ENCODE results near the gene CGNL1. TPM values are rescaled to one million over a fixed set of nuclear protein-coding genes. Genes with fewer than 3 reads are reported as not detected.

The CGNL1 gene, protein sequence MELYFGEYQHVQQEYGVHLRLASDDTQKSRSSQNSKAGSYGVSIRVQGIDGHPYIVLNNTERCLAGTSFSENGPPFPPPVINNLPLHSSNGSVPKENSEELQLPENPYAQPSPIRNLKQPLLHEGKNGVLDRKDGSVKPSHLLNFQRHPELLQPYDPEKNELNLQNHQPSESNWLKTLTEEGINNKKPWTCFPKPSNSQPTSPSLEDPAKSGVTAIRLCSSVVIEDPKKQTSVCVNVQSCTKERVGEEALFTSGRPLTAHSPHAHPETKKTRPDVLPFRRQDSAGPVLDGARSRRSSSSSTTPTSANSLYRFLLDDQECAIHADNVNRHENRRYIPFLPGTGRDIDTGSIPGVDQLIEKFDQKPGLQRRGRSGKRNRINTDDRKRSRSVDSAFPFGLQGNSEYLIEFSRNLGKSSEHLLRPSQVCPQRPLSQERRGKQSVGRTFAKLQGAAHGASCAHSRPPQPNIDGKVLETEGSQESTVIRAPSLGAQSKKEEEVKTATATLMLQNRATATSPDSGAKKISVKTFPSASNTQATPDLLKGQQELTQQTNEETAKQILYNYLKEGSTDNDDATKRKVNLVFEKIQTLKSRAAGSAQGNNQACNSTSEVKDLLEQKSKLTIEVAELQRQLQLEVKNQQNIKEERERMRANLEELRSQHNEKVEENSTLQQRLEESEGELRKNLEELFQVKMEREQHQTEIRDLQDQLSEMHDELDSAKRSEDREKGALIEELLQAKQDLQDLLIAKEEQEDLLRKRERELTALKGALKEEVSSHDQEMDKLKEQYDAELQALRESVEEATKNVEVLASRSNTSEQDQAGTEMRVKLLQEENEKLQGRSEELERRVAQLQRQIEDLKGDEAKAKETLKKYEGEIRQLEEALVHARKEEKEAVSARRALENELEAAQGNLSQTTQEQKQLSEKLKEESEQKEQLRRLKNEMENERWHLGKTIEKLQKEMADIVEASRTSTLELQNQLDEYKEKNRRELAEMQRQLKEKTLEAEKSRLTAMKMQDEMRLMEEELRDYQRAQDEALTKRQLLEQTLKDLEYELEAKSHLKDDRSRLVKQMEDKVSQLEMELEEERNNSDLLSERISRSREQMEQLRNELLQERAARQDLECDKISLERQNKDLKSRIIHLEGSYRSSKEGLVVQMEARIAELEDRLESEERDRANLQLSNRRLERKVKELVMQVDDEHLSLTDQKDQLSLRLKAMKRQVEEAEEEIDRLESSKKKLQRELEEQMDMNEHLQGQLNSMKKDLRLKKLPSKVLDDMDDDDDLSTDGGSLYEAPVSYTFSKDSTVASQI
- 22.4 TPM for total RNA-seq (ENCODE audit: insufficient read depth, low replicate concordance)

DNA sequence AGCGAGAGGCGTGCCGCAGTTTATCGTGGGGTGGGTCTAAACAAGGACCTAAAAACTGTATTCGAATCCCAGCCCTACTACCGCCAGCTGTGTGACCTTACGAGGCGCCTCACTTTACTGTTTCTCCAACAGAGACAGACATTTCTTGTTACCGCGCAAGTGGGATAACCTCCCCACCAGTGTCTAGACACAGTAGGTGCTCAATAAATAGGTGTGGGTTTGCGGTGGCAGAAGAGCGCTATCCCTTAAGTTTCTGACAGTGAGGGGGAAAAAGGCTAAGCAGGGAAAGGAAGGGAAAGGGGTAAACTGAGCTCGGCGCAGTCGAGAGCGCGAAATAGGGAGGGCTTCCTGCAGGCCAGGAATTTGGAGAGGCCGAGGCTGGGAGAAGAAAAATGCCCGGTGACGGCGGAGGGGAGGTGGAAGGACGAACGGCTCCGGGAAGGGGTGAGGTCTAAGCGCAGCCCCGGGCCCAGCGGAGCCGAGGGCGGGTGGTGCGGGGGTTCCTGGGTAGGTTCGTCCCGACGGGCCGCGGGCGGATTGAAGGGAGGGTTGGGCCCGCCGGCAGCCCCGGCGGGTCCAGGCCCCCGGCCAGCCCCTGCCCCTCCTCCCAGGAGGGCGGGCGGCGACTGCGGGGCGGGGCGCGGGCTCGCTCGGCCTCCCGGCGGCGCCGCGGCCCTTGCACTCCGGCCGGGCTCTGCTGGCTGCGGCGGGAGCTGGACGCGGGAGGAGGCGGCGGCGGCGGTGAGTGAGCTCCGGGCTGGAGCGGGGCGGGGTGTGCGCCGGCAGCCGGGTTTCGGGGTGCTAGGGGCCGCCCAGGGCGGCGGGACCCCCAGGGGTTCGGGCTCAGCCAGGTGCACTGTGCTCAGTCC lies at the start of gene CGNL1:
CGNL1 (plus strand) TSS at position 679 of the 869 bp plus-strand sequence. CDS start 61,495 bp downstream, outside the sequence.
- DNase-seq (ENCODE audit: low spot score) = peak; percentile 75

DNA sequence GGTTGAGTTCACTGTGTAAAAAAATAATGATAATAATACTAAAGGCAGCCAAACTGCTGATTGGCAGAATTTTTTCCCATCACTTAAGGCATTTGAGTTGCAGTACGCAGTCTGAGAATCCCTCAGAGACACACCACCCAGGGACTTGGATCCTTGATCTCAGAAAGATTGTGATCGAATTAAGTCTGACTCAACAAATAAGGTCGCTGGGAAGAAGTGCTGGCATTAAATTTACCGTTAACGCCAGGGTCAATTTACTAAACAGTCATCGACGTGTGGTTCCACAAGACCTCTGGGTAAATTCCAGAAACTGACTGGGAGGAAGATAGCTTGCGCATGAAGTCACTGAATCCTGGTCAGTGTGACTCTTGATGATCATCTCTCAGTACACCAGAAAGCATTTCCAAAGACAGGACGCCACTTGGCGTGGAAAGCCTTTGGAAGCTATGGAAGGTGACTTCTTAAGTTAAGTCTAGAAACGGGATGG lies 48.3 kb upstream of the CGNL1 start:
- DNase-seq (ENCODE audit: low spot score) = peak; percentile 39

DNA sequence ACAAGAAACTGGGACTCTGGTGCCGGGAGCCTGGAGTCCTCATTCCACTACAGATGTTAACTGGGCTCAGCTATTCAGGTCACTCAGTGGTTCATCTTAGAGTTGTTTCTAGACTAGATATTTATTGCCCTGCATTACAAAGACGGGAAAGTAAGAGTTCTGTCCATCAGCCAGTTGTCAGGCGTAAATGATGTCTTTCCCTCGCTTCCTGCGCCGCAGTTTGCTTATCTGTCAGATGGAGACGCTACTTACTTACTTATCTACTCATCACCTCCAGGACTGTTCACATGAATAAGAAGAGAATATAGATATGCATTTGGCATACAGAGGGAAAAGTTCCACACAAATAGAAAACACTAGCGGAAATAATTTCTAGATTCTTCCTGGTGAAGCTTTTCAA lies 47.8 kb upstream of the CGNL1 start:
- no peak for DNase-seq (ENCODE audit: low spot score)

DNA sequence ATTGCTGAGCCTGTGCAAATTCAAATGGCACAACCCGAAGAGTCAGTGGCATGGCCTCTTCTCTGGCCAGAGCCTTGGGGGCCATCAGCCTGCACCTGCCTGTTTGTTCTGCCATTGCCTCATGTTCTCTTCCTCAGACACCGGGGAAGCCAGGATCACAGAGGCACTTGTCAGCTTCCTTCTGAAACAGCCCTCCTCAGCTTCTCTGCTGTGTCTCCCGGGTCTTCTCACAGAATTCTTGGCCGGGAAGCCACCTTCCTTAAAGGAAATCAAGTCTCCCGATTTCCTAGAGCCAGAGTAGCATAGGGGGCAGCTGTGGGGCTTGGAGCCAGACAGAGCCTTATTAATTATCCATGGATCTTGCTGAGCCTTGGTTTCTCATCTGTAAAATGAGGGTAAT lies 47.4 kb upstream of the CGNL1 start:
- DNase-seq (ENCODE audit: low spot score) = no peak

DNA sequence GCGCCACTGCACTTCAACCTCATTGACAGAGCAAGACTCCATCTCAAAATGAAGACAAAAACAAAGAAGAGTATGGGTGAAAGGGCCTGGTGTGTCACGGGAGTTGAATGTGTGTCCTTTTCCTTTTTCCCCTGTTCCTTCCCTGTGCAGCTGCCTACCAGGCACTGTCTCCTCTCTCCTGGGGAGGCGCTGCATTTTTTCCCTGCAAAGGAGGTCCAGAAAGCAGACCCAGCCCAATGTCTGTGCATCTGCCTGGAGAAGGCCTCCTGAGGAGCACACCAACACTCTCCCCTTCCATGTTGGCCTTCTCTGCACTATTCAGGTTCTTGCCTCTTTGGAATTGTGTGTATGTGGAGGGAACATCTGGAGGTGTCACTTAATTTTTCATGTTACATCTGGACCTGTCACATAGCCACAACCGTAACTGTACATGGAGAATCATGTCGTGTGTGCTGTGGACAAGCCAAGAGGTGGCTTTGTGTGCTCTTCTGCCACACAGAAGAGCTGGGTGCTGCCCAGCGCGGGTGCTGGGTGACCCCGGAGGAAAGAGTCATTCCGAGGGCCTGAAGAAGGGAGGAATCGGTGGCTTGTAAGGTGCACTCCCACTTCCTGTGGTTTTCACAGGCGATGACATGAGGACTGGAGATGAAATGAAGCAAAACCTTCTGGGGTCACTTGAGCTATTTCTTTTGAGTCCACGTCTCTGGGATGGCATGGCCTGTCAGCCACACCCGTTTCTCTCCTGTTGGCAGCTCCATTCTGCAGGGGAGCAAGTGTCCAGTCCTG lies 46.5 kb upstream of the CGNL1 start:
- DNase-seq (ENCODE audit: low spot score) = no peak

DNA sequence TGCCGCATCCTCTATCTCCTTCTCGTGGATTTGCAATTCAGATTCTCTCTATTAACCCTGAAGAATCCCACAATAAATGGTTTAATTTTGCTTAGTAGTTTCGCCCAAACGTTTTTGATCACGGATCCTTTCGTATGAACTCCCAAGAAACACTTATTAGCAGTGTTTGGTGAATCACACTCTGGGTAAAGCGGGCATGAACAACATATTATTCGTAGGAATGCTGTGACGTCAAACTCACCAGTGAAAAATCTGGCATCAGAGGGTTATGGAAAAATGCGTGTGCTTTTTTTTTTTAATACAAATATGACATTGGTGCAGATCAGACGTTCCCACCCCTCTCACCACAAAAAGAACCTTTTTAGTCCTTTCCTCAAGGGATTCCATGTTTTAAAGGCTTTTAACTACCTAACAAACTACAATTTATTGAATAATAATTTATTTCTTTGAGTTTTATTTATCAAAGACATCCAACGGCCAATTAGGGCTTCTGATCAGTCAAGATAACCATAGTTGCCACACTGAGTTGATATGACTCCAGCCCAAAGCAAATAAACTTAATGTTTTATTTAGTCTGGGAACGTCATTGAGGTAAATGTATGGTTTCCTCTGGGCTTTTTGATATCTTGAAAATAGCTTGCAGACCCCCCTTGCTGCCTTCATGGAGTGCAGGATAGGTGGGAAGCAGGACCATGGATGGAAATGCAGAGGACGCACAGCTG lies 45.5 kb upstream of the CGNL1 start:
- no peak for DNase-seq (ENCODE audit: low spot score)

DNA sequence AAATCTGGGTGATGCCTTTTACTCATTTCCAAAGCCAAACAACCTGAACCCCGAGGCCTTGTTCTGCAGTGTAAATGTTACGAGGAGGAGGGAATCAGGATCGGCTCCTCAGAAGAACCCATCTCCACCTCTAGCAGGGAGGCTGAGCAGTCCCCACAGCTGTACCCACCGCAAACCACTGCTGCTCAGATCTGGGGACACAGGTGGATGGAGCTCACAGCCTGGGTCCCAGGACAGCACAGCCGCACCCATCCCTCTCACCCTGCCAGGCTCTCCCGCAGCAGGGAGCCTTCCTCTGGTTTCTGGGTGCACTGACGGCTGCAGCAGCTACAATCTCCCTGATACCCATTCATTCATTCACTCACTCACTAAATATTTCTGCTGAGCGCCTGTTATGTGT lies 44.0 kb upstream of the CGNL1 start:
- no peak for DNase-seq (ENCODE audit: low spot score)

DNA sequence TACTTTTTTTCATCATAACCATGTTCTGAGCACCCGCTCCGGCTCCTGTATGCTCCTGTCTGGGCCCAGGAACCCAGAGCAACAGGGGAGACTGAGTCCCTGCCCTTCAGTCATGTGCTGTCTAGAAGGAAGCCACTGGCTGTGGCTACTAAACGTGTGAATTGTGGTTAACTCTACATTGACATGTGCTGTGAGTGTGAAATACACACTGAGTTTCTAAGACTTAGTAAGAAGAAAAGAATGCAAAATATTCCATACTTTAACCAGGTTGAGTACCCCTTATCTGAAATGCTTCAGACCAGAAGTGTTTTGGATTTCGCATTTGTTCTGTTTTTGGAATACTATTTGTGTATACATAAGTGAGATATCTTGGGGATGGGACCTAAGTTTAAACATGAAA lies 42.8 kb upstream of the CGNL1 start:
- DNase-seq (ENCODE audit: low spot score) = no peak

DNA sequence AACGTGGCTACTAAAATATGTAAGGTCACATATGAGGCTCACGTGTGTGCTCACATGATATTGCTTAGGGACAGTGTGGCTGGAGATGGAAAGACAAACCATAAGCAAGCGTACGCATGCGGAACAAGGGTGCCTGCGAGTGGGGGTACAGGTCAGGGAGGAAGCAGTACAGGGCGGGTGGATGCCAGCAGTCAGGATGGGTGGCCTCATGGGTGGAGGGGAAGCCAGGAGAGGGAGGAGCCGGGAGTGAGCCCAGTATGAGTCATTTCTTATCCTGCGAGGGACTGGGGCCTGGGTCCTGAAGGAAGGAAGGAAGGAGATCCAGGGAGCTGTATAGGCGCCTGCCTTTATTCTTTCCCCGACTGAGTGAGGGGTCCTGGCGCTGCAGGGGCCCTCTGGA lies 42.0 kb upstream of the CGNL1 start:
- peak; percentile 58 for DNase-seq (ENCODE audit: low spot score)

DNA sequence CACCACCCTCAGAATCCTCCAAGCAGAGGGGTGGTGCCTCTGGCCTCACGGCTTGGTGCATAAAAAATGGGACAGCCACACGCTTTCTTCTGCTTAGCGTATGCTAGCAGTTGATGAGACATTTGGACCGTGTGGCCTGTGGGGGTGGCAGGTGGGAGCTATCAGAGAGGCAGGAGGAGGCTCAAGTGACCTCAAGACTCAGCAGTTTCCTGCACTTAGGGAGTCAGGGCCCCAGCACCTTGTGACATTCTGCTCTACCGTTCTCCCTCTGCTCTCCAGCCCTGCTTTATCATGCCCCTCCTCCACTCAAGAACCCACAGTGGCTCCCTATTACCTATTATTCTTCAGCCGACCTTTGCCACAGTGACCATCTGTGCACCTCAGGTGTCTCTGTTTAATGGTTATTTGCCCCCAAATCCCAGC lies 41.0 kb upstream of the CGNL1 start:
- DNase-seq (ENCODE audit: low spot score) = no peak

DNA sequence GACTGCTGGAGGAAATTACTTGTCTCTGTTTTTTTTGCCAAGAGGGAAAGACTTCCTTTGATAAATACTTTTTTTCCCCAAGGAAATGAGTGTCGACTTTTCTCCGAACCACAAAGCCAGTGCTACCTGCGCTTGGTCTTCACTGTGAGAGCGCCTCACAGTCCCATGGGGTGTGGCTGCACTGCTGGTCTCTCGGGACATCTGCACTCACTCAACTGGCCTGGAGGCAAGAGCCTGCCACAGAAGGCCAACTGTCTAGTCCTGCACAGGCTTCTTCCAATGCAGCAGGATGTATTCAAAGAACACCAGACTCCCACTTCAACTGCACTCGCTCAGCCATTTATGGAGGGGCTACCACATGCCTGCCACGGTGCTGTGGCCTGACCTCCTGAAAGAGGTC lies 40.6 kb upstream of the CGNL1 start:
- DNase-seq (ENCODE audit: low spot score) = no peak

DNA sequence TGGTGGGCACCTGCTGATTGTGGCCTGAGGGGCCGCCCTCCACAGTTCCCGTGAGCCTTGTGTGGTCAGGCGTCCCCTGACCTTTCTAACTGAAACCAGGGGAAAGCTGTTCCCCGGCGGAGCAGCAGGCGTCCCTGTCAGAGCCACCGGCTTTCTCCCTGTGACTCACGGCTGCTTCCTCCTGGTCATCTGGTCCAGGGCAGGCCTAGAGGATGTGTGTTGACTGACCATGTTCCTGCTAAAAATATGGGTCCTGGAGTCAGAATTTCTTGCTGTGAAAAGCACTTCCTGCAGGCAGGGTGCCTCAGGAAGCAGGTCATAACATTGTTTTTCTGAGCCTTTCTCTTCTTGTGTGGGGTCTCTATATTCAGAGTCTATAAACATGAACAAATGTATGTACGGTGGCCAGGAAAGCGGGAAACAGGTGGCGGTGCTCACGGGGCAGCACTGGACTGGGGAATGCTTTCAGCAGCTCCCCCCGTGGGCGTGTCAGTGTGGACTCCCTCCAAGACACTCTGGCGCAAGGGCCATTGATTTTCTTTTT lies 38.4 kb upstream of the CGNL1 start:
- DNase-seq (ENCODE audit: low spot score) = no peak

DNA sequence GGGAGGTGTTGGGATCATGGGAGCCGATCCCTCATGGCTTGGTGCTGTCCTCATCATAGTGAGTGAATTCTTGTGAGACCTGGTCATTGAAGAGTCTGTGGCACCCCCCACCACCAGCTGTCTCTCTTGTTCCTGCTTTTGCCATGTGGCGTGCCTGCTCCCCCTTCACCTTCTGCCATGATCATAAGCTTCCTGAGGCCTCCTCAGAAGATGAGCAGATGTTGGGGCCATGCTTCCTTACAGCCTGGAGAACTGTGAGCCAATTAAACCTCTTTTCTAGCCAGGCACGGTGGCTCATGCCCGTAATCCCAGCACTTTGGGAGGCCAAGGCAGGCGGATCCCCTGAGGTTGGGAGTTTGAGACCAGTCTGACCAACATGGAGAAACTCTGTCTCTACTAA lies 37.0 kb upstream of the CGNL1 start:
- DNase-seq (ENCODE audit: low spot score) = no peak

DNA sequence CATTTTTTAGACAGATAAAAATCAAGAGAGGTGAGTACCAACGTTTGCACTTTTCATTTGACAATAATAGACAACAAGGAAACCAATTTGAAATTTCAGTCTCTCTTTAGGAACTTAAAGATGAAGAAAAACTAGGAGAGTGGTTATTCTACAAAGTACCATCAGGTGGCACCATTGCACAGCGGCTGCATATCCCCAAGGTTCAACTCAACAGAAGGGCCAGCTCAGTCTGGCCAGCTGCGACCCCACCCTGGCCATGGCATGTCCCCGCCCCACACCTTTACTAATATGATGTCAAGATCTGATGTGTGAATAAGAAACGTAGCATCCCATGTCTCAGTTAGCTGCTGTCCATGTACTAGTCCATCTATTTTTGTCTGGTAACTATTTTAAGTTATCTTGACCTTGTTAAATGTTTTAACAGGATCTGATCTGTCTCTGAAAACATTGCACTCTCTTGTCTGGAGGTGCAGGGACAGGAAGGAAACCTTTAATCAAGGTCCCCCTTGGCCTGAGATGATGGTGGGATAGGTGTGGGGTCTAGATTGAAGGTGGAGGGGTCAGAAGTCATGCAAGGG lies 35.5 kb upstream of the CGNL1 start:
- DNase-seq (ENCODE audit: low spot score) = peak; percentile 70

DNA sequence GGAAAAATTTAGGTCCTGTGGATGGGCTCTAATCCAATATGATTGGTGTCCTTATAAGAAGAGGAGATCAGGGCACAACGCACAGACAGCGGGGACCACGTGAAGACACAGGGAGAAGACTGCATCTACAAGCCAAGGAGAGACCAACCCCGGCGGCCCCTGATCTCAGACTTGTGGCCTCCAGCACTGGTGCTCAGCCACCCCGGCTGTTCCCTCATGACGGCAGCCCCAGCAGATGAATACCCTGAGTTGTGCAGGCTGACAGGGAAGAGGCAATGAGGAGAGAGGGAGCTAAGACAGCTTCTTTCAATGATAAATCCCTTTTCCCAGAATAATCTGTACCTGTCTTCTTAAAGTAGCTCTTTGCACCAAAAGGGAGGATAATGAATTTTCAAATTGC lies 33.3 kb upstream of the CGNL1 start:
- DNase-seq (ENCODE audit: low spot score) = no peak

DNA sequence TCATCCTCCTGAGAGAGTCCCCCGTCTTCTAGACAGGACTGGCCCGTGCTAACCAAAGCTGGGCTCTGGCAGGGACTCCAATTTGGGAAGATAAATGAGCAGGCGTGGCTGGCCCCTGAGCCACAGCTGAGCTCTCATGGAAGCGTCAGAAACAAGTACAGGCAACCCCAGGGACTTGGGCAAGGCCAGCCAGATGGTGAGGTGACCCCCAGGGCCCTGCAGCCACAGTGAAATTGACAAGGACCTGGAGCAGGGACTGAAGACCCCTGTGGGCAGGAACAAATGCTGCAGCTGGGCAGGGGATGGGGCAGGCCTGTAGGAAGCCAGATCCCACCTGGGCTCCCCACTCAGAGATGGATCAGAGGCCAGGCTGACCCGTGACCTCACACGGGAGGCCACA lies 32.8 kb upstream of the CGNL1 start:
- no peak for DNase-seq (ENCODE audit: low spot score)

DNA sequence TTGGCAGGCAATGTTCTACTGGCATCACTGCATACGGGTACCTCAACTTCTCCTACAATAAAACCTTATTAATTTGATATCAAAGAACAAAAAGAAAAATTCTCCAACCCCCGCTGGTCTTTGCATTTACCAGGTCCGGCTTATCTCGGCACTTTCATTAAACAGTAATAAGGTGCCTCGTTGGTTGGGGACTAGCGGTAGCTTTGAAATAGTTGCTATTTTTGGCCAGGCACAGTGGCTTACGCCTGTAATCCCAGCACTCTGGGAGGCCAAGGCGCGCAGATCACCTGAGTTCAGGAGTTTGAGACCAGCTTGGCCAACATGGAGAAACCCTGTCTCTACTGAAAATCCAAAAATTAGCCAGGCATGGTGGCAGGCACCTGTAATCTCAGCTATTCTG lies 32.0 kb upstream of the CGNL1 start:
- DNase-seq (ENCODE audit: low spot score) = no peak

DNA sequence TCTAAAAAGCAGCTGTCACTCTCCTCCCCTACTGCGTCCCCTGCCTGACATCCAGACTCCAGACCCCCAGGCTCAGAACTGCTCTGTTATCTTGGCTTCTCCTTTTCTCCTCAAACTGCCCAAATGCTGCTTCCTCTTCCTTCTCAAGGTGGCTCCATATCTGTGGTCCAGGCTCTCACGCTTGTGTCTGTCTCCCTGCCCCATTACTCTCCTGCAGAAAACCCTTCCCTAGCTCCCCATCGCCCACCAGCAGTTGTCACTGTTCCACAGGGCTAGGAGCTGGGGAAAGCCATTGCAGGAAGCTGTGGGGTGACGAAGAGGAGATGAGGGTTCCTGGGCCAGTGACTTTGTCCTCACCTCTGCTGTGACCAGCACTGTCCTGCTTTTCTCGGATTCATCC lies 30.7 kb upstream of the CGNL1 start:
- no peak for DNase-seq (ENCODE audit: low spot score)

DNA sequence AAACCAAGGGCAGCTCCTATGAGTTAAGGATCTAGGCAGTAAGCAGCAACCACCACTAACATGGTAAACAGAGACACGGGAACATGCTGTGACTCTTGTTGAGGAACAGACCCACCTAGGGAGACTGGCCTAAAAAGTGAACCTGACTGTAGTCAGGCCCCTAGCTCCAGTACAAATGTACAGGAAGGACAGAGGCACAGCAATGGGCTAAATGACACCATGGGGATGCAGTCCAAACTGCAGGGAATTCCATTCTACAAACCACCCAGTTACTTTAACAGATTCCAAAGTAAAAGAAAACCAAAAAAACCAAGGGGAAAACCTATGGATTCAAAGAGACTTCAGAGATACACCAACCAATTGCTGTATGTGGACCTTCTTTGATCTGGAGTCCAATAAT lies 28.2 kb upstream of the CGNL1 start:
- no peak for DNase-seq (ENCODE audit: low spot score)

All from umbilical cord (tissue), 2 donors.